GM10266 (cell line): ENCODE measurements around the gene PDGFRB.
A peak's percentile ranks its signal among the peaks of the same experiment; 100 is the strongest.

Experiments used
- DNase-seq: peaks from one replicate; pipeline ENCODE4 v3.0.0; 2012; ENCODE audit errors: extremely low spot score
- CTCF ChIP-seq: IDR thresholded peaks from 2 replicates; pipeline ENCODE4 v1.5.1; 2012; ENCODE audit warnings: mild to moderate bottlenecking, low read depth; ENCODE audit not compliant: control insufficient read depth, insufficient read depth; ENCODE audit errors: missing control alignments

Gene PDGFRB

DNA sequence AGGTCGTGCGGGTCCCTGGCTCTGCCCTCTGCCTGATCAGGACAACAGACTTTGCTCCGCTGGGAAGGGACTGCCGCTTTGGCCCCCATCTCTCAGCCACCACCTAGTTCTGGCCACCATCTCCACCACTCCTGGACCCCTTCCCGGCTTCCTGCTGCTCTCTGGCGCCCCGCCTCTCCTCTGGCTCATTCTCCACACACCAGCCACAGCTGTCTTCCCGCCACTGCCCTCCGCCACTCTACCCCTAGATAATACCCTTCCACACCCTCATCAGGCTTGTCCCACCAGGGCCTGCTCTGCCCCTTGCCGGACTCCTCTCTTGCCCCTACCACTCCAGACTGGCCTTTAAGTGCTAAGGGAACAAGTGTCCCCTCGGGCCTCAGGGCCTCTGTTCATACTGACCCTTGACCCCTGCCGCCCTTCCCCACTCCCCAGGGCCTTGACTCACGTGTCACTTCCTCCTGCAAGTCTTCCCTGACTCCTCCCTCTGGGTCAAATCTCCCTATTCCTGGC is 8.0 kb upstream of the PDGFRB start:
- DNase-seq: no peak
- no peak for TF ChIP-seq CTCF

DNA sequence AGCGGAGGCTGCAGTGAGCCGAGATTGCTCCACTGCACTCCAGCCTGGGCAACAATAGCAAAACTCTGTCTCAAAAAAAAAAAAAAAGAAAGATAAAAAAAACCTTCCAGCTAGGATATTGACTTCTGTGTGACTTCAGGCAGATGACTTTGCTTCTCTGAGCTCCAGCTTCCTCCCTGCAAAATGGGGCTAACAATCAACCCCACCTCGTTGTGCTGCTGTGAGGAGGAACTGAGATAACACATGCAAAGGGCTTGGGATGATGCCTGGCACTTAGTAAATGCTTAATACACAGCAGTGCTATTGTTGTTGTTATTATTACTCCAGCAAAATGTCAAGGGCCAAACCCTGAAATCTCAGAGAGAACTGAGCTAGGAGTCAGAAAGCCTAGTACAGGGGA is 7.4 kb upstream of the PDGFRB start:
- no peak for TF ChIP-seq CTCF
- no peak for DNase-seq

DNA sequence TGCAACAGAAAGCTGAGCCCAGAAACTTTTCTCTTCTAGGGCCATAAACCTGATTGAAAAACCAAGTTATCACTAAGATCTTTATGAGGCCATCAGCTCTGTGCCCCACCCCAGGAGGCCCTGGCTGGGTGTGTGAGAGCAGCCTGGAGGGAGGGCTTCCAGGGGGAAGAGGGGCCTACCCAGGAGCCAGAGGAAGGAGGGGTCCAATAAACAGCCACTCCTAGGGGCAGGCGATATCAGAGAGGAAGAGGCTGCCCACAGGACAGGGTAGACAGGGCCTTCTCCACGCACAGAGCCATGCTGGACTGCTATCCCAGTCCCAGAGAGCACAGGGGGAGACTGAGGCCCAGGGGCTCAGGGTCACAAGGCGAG is 6.5 kb upstream of the PDGFRB start:
- TF ChIP-seq CTCF: no peak
- no peak for DNase-seq

DNA sequence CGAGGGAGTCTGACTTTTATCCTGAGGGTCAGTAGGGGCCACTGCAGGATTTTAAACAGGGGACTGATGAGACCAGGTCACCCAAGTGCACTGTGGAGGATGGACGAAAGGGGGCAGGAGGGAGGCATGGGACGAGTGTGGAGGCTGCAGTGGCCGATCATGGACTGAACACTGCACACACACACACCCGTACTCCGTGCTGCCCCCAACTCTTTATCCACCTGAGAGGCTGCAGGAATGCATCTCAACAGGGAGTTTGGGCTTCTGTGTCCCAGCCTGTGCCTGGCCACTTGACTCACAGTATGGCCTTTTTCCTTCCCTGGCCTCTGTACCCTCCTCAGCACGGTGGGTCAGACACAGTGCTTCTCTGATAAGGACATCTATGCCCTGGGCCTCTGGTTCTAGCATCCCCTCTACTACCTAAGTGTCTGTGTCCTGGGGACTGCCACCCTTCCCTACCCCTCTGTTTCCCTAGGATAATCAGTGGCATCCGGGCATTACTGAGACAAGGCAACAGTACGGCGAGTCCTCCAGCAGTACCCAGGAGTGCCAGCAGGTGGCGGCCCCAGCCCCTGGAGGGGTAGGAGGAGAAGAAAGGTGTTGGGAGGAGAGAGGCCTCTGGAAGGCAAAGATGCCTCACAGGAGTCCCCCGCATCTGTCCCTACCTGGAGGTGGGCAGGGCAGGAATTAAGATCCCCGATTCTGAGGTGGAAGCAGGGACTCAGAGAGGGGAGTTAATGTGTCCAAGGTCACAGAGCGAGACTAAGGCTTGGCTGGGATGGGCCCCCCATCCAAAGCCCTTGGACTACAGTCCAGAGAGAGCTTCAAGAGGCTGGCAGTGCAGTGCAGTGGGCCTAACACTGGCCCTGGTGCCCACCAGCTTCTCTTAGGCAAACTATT is 5.8 kb upstream of the PDGFRB start:
- DNase-seq: peak; percentile 87
- peak; percentile 93 for TF ChIP-seq CTCF

DNA sequence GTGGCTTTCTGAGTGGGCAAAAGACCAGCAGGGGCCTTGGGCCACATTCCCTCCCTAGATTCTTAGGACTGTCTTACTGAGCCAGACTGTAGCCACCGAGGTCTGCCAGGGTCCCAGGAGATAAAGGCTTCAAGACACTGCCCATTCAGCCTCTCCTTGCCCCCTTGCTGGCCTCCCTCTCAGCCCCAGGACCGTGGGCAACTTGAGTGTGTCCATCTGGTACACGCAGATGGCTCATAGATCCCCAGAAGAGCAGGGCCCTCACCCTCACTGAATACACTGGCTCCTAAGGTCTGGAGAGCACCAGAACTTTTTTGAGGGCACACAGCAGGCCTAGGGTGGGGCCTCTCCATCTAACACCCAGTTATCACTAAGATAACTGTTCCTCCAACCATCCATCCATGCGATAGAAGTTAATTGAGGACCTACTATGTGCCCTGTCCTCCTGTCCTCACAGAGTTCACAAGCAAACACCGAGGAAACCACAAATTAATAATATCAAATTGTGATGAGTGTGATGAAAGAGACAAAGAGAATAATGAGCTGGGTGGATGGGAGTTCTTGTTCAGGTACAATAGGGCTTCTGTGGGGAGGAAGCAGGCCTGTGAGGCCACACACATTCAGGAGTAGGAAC is 4.9 kb upstream of the PDGFRB start:
- DNase-seq: no peak
- TF ChIP-seq CTCF: no peak

- DNase-seq: no peak
- no peak for TF ChIP-seq CTCF
These were observed 4.1 kb upstream of the PDGFRB start for GRCh38 chr5:150159741-150160179.

DNA sequence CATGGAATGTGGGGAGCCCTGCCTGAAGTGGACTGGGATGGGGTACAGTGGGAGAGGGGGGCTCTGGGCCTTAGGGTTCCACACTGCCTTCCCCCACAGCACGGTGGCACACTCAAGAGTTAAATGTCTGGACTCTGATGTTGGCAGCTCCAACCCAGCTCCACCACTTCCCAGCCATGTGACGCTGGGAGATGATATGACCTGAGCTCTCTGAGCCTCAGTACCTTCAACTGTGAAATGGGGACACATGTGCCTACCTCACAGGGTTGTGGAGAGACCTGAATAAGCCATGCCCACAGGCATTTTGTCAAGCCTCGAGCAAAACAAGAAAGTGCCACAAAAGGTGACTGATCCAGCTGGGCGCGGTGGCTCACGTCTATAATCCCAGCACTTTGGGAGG is 3.4 kb upstream of the PDGFRB start:
- no peak for DNase-seq
- no peak for TF ChIP-seq CTCF
